ENCODE results near the gene BBS10. TPM values are rescaled to one million over a fixed set of nuclear protein-coding genes. Genes with fewer than 3 reads are reported as not detected.

Gene BBS10
- total and polyA plus RNA-seq, 2 of the 13 experiments (the other 11 are each of a cell fraction or from before 2014, with no cell fraction given), result 4.9 to 7.4 TPM

GRCh38 chr12:76348079-76348901 lies at the start of gene BBS10 (continued):
- TF ChIP-seq AKNA (CRISPR knock-in tag; IDR thresholded peaks at IDR 0.05; ENCODE audit: borderline replicate concordance), result peak; percentile 37; the same call in 1 of the 2 replicates
- TF ChIP-seq DDIT3 (CRISPR knock-in tag; IDR thresholded peaks at IDR 0.05), result no peak
- no peak for TF ChIP-seq ZNF354B (CRISPR knock-in tag; IDR thresholded peaks at IDR 0.05)
- no peak; the same call in 1 of the 2 replicates for TF ChIP-seq MTERF4 (CRISPR knock-in tag; IDR thresholded peaks at IDR 0.05)
- no peak for TF ChIP-seq ZNF230 (CRISPR knock-in tag; IDR thresholded peaks at IDR 0.05)
- TF ChIP-seq PRDM15 (CRISPR knock-in tag; IDR thresholded peaks at IDR 0.05), result peak; percentile 90
- TF ChIP-seq ZNF260 (CRISPR knock-in tag; IDR thresholded peaks at IDR 0.05; ENCODE audit: borderline replicate concordance, low read depth), result no peak
- TF ChIP-seq KDM4B (CRISPR knock-in tag; IDR thresholded peaks at IDR 0.05), result 0 out of 2 replicates have a peak, but pooled peaks have one; percentile 31
- TF ChIP-seq HNRNPH1 (optimal IDR thresholded peaks at IDR 0.05; ENCODE audit: low read depth, low read length), result no peak
- TF ChIP-seq ZNF879 (CRISPR knock-in tag; IDR thresholded peaks at IDR 0.05), result no peak
- no peak for TF ChIP-seq KLF9 (CRISPR knock-in tag; IDR thresholded peaks at IDR 0.05; ENCODE audit: low read depth)
- no peak for TF ChIP-seq TRAFD1 (CRISPR knock-in tag; IDR thresholded peaks at IDR 0.05; ENCODE audit: borderline replicate concordance)
- TF ChIP-seq ZNF275 (CRISPR knock-in tag; IDR thresholded peaks at IDR 0.05; ENCODE audit: borderline replicate concordance), result peak; percentile 86; the same call in 1 of the 2 replicates
- TF ChIP-seq ATF7-NPFF (CRISPR knock-in tag; IDR thresholded peaks at IDR 0.05; ENCODE audit: low read depth), result no peak
- TF ChIP-seq ZNF564 (CRISPR knock-in tag; IDR thresholded peaks at IDR 0.05), result peak; percentile 68

Measured in HepG2 (cell line).